ENCODE measurements around the gene ZNF419. TPM values are rescaled to one million over a fixed set of nuclear protein-coding genes. Genes with fewer than 3 reads are reported as not detected.
A peak's percentile ranks its signal among the peaks of the same experiment; 100 is the strongest.
"Not testable (repeated sequence)": the region's sequence is repeated elsewhere in the genome, so short reads cannot be mapped to it uniquely, and the experiment has no call there.

Gene ZNF419
- total RNA-seq, 1 experiment from 2014 or later = 12.8 TPM

DNA sequence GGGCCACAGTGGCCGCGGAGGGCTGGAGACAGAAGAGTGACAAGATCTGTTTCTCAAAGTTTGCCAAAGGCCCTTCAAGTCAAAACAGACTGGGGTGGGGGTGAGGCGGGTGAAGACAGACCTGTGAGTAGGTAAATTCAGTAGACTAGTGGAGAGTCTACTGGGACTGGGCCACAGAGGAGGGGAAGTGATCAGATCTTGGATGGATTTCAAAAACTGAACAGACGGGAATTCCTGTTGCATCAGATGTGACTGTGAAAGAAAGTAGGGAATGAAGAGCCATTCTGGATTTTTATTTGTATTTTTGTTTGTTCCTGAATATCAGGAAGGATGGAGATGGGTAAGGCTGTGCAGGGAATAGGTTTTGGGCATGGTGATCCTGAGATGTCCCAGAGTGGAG lies 12.8 kb downstream of the ZNF419 start:
- H3K18ac ChIP-seq (ENCODE audit: insufficient read length, low read depth, low read length); H2BK15ac ChIP-seq (ENCODE audit: low read depth, low read length); H3K14ac ChIP-seq (ENCODE audit: insufficient read depth, low read length); H3K79me2 ChIP-seq (ENCODE audit: insufficient read depth, low read length); H3K4ac ChIP-seq (ENCODE audit: low read depth, low read length); H3K79me1 ChIP-seq (ENCODE audit: insufficient read depth, low read depth, low read length, poor library complexity, severe bottlenecking); H2BK120ac ChIP-seq (ENCODE audit: low read depth, low read length, poor library complexity, severe bottlenecking); H4K20me1 ChIP-seq (ENCODE audit: control insufficient read depth, insufficient read depth, insufficient read length); H2BK12ac ChIP-seq (ENCODE audit: insufficient read length, low read depth, low read length); H3K9me3 ChIP-seq (ENCODE audit: control insufficient read depth, low read depth, low read length); H3K56ac ChIP-seq (ENCODE audit: insufficient read length, low read depth, low read length); H4K5ac ChIP-seq (ENCODE audit: insufficient read length, low read depth, low read length); H3K4me1 ChIP-seq (ENCODE audit: insufficient read depth, low read length); H3K27ac ChIP-seq (ENCODE audit: insufficient read length, low read depth, low read length); H3K27me3 ChIP-seq (ENCODE audit: insufficient read depth, low read length); H3K23me2 ChIP-seq (ENCODE audit: insufficient read length, low read depth, low read length, poor library complexity, severe bottlenecking); H2AK5ac ChIP-seq (ENCODE audit: insufficient read length, low read length); H3K27me3 Mint-ChIP-seq (ENCODE audit: low read depth); H3T11ph ChIP-seq (ENCODE audit: low read length); H2BK20ac ChIP-seq (ENCODE audit: low read depth, low read length, poor library complexity, severe bottlenecking); H4K91ac ChIP-seq (ENCODE audit: insufficient read length, low read depth, low read length); H3K4me1 Mint-ChIP-seq; H3K27ac Mint-ChIP-seq; H3K23ac ChIP-seq (ENCODE audit: insufficient read length, low read depth, low read length); H4K8ac ChIP-seq (replicated peaks; ENCODE audit: insufficient read length, low read depth, low read length); DNase-seq; H2BK5ac ChIP-seq (ENCODE audit: insufficient read length, low read length); H2AFZ ChIP-seq (ENCODE audit: low read length): not testable (repeated sequence)
- Histone ChIP-seq H3K4me2 (ENCODE audit: insufficient read depth, insufficient read length, low read length) (peak overlapping the region; percentile 77), H3K9ac (ENCODE audit: extremely low read depth, insufficient read length, low read length) (peak overlapping the region; percentile 38)
- Mint-ChIP-seq H3K4me3 (peak overlapping the region; percentile 69 to 88), H3K36me3 (ENCODE audit: insufficient read depth in 1 of 3, low read depth in 3 of 3) (peaks cover 38 to 46% (median 46%) of the 10 kb centered on the region in 3 experiments), H3K9me3 (peaks cover 10 to 38% of the 10 kb centered on the region in 2 experiments)
- no CpG with 5 or more reads among the region's 4 CpGs for WGBS (ENCODE audit: extremely low coverage, insufficient read length, low lambda C conversion rate)

Measured in H9 (cell line).